ENCODE data around the gene SUSD3. TPM values are rescaled to one million over a fixed set of nuclear protein-coding genes. Genes with fewer than 3 reads are reported as not detected.

The SUSD3 gene
- total RNA-seq, 1 experiment from 2014 or later: not detected

DNA sequence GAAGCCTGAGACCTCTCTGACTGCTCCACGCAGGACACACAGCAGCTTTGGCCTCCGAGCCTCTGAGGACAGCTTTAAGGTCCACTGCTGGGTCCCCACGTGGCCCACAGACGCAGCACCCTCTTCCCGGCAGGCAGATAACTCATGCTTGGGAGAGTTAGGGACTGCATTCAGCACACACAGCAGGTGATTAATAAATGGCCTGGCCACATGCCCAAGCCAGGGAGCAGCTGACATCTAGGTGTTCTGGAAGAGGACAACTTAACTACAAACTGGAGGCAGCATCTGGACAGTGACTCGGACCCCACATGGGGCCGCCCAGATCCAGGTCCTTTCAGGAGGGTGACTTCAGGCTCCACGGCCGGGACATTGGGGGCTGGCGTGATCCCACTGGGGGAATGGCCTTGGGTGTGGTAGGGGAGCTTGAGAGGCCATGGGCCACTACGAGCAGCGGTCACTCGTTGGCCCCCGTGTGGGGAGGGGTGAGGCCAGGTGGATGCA is 64.3 kb downstream of the SUSD3 start:
- Histone ChIP-seq H3K9me3 (ENCODE audit: low read depth, low read length, poor library complexity, severe bottlenecking) (no peaks in the 10 kb centered on the region), H3K27ac (ENCODE audit: low read depth, low read length, poor library complexity, severe bottlenecking) (no peak overlapping the region), H3K4me3 (ENCODE audit: low read depth, low read length, poor library complexity, severe bottlenecking) (no peak overlapping the region), H3K27me3 (replicated peaks; ENCODE audit: insufficient read depth, low read depth, low read length, poor library complexity) (no peaks in the 10 kb centered on the region), H3K4me1 (ENCODE audit: insufficient read depth, low read length, poor library complexity, severe bottlenecking) (no peaks in the 10 kb centered on the region), H3K36me3 (ENCODE audit: insufficient read depth, low read length, poor library complexity, severe bottlenecking) (no peaks in the 10 kb centered on the region)
- TF ChIP-seq, protein P1, sequence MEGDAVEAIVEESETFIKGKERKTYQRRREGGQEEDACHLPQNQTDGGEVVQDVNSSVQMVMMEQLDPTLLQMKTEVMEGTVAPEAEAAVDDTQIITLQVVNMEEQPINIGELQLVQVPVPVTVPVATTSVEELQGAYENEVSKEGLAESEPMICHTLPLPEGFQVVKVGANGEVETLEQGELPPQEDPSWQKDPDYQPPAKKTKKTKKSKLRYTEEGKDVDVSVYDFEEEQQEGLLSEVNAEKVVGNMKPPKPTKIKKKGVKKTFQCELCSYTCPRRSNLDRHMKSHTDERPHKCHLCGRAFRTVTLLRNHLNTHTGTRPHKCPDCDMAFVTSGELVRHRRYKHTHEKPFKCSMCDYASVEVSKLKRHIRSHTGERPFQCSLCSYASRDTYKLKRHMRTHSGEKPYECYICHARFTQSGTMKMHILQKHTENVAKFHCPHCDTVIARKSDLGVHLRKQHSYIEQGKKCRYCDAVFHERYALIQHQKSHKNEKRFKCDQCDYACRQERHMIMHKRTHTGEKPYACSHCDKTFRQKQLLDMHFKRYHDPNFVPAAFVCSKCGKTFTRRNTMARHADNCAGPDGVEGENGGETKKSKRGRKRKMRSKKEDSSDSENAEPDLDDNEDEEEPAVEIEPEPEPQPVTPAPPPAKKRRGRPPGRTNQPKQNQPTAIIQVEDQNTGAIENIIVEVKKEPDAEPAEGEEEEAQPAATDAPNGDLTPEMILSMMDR (conservative IDR thresholded peaks at IDR 0.05; ENCODE audit: low read depth, low read length): no peak
- TF ChIP-seq EZH2 (IDR thresholded peaks at IDR 0.05; ENCODE audit: borderline replicate concordance, low read depth, low read length, poor library complexity, severe bottlenecking): no peak
- DNase-seq (ENCODE audit: low spot score): no peak
- intact Hi-C loops (cut with micrococcal nuclease; ENCODE audit: unreplicated experiment): no loop called here
- ChIA-PET CTCF (no interaction called here), POLR2A (ENCODE audit: low non-redundant PET) (no interaction called here)
- no TSS peak for BruUV-seq (replicated peaks)

DNA sequence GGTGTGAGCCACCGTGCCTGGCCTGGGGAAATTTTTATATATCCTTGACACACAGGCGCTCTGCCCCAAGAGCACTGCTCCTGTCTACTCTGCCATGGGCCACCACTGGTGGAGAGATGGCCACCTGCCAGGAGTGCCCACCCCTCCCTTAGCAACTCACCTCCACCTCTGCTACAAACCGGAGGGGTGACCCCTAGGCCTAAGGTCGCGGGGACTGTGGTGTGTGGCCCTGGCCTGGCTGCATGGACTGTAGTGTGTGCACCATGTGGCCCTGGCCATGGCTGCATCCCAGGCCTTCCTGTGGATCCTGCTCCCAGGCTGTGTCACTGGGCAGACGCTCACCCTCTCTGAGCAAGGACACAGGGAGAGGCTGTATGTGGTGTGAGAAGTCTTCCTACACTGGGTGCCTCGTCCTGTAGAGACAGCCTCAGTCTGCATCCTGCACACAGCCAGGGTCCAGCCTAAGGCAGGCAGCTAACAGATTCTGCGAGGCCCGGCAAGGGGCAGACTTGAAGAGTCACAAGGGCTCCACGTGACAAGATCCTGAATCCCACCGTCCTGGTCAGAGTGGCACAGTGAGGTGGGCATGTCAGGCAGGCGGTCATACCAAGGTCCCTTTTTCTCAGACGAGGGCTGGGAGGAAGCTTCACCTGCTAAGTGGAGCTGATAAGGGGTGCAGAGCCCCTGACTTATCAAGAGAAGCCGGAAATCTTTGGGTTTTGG is 65.2 kb downstream of the SUSD3 start:
- no peak for DNase-seq (ENCODE audit: low spot score)
- no TSS peak for BruUV-seq (replicated peaks)
- no peak for TF ChIP-seq EZH2 (IDR thresholded peaks at IDR 0.05; ENCODE audit: borderline replicate concordance, low read depth, low read length, poor library complexity, severe bottlenecking)
- TF ChIP-seq, protein P1 (conservative IDR thresholded peaks at IDR 0.05; ENCODE audit: low read depth, low read length): no peak
- POLR2A ChIA-PET (ENCODE audit: low non-redundant PET): no interaction called here
- CTCF ChIA-PET: no interaction called here
- Histone ChIP-seq H3K4me3 (ENCODE audit: low read depth, low read length, poor library complexity, severe bottlenecking) (no peak overlapping the region), H3K9me3 (ENCODE audit: low read depth, low read length, poor library complexity, severe bottlenecking) (no peaks in the 10 kb centered on the region), H3K4me1 (ENCODE audit: insufficient read depth, low read length, poor library complexity, severe bottlenecking) (no peaks in the 10 kb centered on the region), H3K27me3 (replicated peaks; ENCODE audit: insufficient read depth, low read depth, low read length, poor library complexity) (no peaks in the 10 kb centered on the region), H3K36me3 (ENCODE audit: insufficient read depth, low read length, poor library complexity, severe bottlenecking) (no peaks in the 10 kb centered on the region), H3K27ac (ENCODE audit: low read depth, low read length, poor library complexity, severe bottlenecking) (no peak overlapping the region)
- intact Hi-C loops (cut with micrococcal nuclease; ENCODE audit: unreplicated experiment): no loop called here

DNA sequence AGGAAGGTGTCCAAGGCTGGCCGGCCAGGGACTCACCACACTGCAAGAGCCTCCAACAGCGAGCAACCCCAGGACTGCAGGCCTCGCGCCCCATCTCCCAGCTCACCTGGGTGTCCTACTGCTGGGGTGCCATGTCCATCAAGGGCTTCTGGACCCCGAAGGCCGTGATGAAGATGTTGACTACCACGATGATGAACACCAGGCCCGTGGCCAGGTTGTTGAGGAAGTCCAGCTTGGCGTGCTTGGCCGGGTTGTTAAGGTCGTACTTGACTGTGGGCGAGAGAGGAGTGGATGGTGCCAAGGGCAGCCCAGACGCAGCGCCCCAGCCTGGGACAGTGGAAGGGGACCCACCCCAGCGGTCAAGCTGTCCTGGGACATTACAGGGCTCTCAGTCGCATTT is 66.3 kb downstream of the SUSD3 start:
- Histone ChIP-seq H3K4me1 (ENCODE audit: insufficient read depth, low read length, poor library complexity, severe bottlenecking) (no peaks in the 10 kb centered on the region), H3K27me3 (replicated peaks; ENCODE audit: insufficient read depth, low read depth, low read length, poor library complexity) (no peaks in the 10 kb centered on the region), H3K9me3 (ENCODE audit: low read depth, low read length, poor library complexity, severe bottlenecking) (no peaks in the 10 kb centered on the region), H3K4me3 (ENCODE audit: low read depth, low read length, poor library complexity, severe bottlenecking) (no peak overlapping the region), H3K27ac (ENCODE audit: low read depth, low read length, poor library complexity, severe bottlenecking) (no peak overlapping the region), H3K36me3 (ENCODE audit: insufficient read depth, low read length, poor library complexity, severe bottlenecking) (no peaks in the 10 kb centered on the region)
- ChIA-PET POLR2A (ENCODE audit: low non-redundant PET) (no interaction called here), CTCF (no interaction called here)
- intact Hi-C loops (cut with micrococcal nuclease; ENCODE audit: unreplicated experiment): no loop called here
- no peak for DNase-seq (ENCODE audit: low spot score)
- no peak for TF ChIP-seq EZH2 (IDR thresholded peaks at IDR 0.05; ENCODE audit: borderline replicate concordance, low read depth, low read length, poor library complexity, severe bottlenecking)
- TF ChIP-seq, protein P1 (conservative IDR thresholded peaks at IDR 0.05; ENCODE audit: low read depth, low read length): no peak
- no TSS peak for BruUV-seq (replicated peaks)

All from A673 (cell line).